Measurements from ENCODE around the gene IL12A.

IL12A gene

DNA sequence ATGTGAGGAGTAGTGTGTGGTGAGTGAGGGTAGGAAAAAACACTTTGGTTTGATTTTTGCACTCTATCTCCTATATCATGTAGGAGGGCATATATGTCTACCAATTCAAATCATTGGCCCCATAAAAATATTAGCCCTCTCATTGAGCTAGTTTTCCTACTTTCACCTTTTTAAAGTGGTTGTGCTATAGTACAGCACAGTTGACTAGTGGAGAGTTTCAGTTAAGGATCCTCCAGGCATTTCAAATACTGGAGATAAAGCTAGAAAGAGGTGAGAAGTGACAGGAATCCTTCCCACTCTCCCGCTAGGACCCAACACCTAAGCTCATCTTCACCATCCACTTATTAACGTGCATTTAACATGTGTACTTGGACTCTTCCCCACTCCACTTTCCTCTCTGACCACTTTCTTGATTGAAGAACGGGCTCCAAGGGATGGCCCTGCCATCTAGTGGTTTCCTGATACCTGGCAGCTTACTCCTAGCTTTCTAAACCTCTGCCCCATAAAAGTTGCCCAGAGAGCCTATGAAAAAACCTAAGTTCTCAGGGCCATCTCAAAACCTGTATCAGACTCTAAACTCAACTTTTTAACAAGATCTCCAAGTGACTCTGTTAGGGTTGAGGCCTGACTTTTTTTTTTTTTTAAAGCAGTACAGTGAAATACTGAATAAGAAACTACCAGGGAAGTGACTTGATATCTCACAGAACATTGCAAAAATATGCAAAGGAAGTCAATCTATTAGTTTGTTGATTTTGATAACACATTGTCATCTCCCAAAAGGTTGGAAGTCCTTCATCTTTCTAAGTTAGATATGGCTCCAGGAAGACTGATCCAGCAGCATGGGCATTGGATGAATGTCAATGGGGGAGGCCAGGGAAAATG is 17.9 kb downstream of the IL12A start:
- Histone ChIP-seq H3K4me2 (ENCODE audit: low read depth, low read length, poor library complexity, severe bottlenecking) (no peak overlapping the region), H4K20me1 (ENCODE audit: low read depth, low read length) (no peaks in the 10 kb centered on the region), H3K4me3 (ENCODE audit: insufficient read depth, low read length, poor library complexity, severe bottlenecking) (no peak overlapping the region), H3K9ac (ENCODE audit: low read length) (no peak overlapping the region), H2AFZ (ENCODE audit: low read depth, low read length, severe bottlenecking) (no peak overlapping the region), H3K27me3 (ENCODE audit: low read length) (no peaks in the 10 kb centered on the region), H3K36me3 (ENCODE audit: low read length) (no peaks in the 10 kb centered on the region), H3K9me2 (replicated peaks; ENCODE audit: insufficient read depth, low read length) (no peaks in the 10 kb centered on the region), H3K27ac (ENCODE audit: low read depth, low read length) (no peak overlapping the region), H3K9me3 (ENCODE audit: insufficient read depth, low read length) (no peaks in the 10 kb centered on the region), H3F3A (ENCODE audit: insufficient read depth) (no peaks in the 10 kb centered on the region), H3K79me2 (ENCODE audit: insufficient read depth, low read length) (no peaks in the 10 kb centered on the region)
- TF ChIP-seq, protein P1, sequence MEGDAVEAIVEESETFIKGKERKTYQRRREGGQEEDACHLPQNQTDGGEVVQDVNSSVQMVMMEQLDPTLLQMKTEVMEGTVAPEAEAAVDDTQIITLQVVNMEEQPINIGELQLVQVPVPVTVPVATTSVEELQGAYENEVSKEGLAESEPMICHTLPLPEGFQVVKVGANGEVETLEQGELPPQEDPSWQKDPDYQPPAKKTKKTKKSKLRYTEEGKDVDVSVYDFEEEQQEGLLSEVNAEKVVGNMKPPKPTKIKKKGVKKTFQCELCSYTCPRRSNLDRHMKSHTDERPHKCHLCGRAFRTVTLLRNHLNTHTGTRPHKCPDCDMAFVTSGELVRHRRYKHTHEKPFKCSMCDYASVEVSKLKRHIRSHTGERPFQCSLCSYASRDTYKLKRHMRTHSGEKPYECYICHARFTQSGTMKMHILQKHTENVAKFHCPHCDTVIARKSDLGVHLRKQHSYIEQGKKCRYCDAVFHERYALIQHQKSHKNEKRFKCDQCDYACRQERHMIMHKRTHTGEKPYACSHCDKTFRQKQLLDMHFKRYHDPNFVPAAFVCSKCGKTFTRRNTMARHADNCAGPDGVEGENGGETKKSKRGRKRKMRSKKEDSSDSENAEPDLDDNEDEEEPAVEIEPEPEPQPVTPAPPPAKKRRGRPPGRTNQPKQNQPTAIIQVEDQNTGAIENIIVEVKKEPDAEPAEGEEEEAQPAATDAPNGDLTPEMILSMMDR (IDR thresholded peaks at IDR 0.05; ENCODE audit: insufficient read depth, low read length, poor library complexity, severe bottlenecking), result peak; percentile 56
- no peak for TF ChIP-seq EZH2phosphoT487 (conservative IDR thresholded peaks at IDR 0.05; ENCODE audit: low read length)

- H3K27ac ChIP-seq (ENCODE audit: low read depth, low read length), result no peak overlapping the region
- H3K9ac ChIP-seq (ENCODE audit: low read length), result no peak overlapping the region
- H3K79me2 ChIP-seq (ENCODE audit: insufficient read depth, low read length), result no peaks in the 10 kb centered on the region
- no peak for TF ChIP-seq EZH2phosphoT487 (conservative IDR thresholded peaks at IDR 0.05; ENCODE audit: low read length)
- TF ChIP-seq, protein P1 (IDR thresholded peaks at IDR 0.05; ENCODE audit: insufficient read depth, low read length, poor library complexity, severe bottlenecking), result no peak
- no peak overlapping the region for H2AFZ ChIP-seq (ENCODE audit: low read depth, low read length, severe bottlenecking)
- H3K27me3 ChIP-seq (ENCODE audit: low read length), result no peaks in the 10 kb centered on the region
- no peaks in the 10 kb centered on the region for H3K9me2 ChIP-seq (replicated peaks; ENCODE audit: insufficient read depth, low read length)
- no peak overlapping the region for H3K4me2 ChIP-seq (ENCODE audit: low read depth, low read length, poor library complexity, severe bottlenecking)
- no peak overlapping the region for H3K4me3 ChIP-seq (ENCODE audit: insufficient read depth, low read length, poor library complexity, severe bottlenecking)
- no peaks in the 10 kb centered on the region for H3K36me3 ChIP-seq (ENCODE audit: low read length)
- no peaks in the 10 kb centered on the region for H4K20me1 ChIP-seq (ENCODE audit: low read depth, low read length)
- H3K9me3 ChIP-seq (ENCODE audit: insufficient read depth, low read length), result no peaks in the 10 kb centered on the region
- H3F3A ChIP-seq (ENCODE audit: insufficient read depth), result no peaks in the 10 kb centered on the region
Measured at GRCh38 chr3:160008961-160009360, 20.3 kb downstream of the IL12A start.

DNA sequence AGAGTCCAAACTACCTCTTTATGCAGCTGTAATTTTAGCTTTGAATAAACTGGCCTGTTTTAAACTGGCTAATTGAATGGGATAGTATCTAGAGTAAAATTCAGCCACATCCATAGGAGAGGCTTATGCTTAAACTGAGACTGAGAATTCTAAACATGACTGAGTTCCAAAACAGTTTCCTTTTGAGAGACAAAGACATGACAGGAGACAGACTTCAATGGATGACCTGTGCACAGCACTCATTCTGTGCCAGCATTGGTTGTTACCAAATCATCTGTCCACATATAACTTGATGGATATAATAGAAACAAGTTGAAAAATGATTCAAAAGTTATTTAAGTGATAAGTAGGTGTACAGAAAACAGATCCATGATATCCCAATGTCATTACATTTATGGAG is 20.9 kb downstream of the IL12A start:
- Histone ChIP-seq H3K9me3 (ENCODE audit: insufficient read depth, low read length) (no peaks in the 10 kb centered on the region), H3K27me3 (ENCODE audit: low read length) (no peaks in the 10 kb centered on the region), H3K4me3 (ENCODE audit: insufficient read depth, low read length, poor library complexity, severe bottlenecking) (no peak overlapping the region), H2AFZ (ENCODE audit: low read depth, low read length, severe bottlenecking) (no peak overlapping the region), H3K79me2 (ENCODE audit: insufficient read depth, low read length) (no peaks in the 10 kb centered on the region), H3K36me3 (ENCODE audit: low read length) (no peaks in the 10 kb centered on the region), H4K20me1 (ENCODE audit: low read depth, low read length) (no peaks in the 10 kb centered on the region), H3K4me2 (ENCODE audit: low read depth, low read length, poor library complexity, severe bottlenecking) (no peak overlapping the region), H3F3A (ENCODE audit: insufficient read depth) (no peaks in the 10 kb centered on the region), H3K9me2 (replicated peaks; ENCODE audit: insufficient read depth, low read length) (no peaks in the 10 kb centered on the region), H3K9ac (ENCODE audit: low read length) (no peak overlapping the region), H3K27ac (ENCODE audit: low read depth, low read length) (no peak overlapping the region)
- no peak for TF ChIP-seq EZH2phosphoT487 (conservative IDR thresholded peaks at IDR 0.05; ENCODE audit: low read length)
- TF ChIP-seq, protein P1 (IDR thresholded peaks at IDR 0.05; ENCODE audit: insufficient read depth, low read length, poor library complexity, severe bottlenecking), result no peak
